GM18508 (cell line): ENCODE results near the gene BMPR1B.
"Not testable (repeated sequence)": the region's sequence is repeated elsewhere in the genome, so short reads cannot be mapped to it uniquely, and the experiment has no call there.

Source experiments
- ATAC-seq: cut with Tn5 transposase; IDR thresholded peaks from one replicate; pipeline ENCODE4 v1.9.1; 2021; ENCODE audit warnings: moderate number of reproducible peaks; ENCODE audit not compliant: insufficient read depth, unreplicated experiment

Gene BMPR1B

DNA sequence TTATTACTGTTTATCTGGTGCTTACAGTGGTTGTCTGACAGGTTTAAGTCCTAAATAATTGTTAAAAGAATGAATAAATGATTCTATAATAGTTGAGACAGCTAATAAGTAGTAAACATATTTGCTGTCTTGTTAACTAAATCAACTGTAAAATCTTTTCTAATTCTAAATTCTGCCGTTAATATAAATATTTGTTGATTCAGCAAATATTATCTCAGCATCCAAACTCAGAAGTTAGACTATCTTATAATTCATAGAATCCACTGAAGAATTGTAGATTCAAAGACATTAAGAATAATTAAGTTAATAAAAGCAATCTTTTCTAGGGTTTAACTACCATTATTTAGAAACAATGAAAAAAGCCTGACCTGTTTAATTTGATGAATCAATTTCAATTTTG, 256.3 kb downstream of the BMPR1B start:
- no peak for ATAC-seq

DNA sequence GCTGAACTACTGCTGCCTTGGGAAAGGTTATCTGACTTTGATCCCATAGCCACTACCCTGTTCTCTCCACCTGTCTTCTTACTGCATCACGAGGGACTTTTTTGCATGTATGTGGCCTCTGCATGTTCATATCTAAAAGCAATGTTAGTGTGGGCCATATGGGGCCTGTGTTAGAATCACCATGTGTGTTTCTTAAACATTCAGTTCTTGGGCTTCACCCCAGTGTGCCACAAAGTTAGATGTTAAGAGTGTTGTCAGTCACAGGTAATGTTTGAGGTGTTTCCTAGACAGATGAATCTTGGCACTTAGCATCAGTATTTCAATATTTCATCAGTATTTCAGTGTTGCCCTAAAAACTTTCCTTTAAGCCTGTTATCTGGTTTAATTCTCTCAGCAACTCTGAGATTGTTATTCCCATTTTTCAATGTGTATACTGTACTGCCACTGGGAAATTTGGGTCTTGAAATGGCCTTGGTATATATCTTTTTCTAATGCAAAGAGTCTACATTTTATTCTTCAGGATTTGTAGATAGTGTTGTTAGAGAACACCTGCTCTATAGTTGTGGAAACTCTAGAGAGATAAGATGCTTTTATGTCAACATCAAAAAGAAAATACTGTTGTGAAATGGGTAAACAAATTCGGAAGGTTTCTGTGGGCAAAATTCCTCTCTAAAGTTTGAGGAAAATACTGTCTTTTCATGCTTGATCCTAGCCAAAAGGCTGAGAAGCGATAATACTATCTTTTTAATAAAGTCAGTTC, 259.7 kb downstream of the BMPR1B start:
- ATAC-seq, result no peak

- ATAC-seq, result no peak
These were observed 261.0 kb downstream of the BMPR1B start for GRCh38 chr4:95018785-95019184.

- ATAC-seq, result no peak
These were observed 262.8 kb downstream of the BMPR1B start for GRCh38 chr4:95020521-95020920.

DNA sequence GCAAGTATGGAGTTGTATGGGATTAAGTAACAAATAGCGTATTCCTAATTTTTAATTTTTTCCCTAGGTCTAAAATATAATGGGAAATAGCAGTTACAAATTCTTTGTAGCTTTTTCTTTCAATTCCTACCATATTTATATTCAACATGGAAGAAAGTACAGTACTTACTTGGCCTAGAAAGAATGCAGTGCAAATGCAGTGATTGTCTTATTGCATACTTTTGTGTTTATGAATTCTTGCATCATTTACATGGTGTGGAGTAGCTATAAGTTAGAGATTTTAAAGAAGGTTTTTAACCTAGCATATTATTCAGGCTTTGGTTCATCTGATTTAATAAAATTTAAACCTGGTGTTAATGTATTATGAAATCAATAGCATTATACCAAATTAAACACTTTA, 263.3 kb downstream of the BMPR1B start:
- ATAC-seq, result no peak

- ATAC-seq, result no peak
These were observed 265.4 kb downstream of the BMPR1B start for GRCh38 chr4:95023110-95023509.

- ATAC-seq, result no peak
These were observed 270.3 kb downstream of the BMPR1B start for GRCh38 chr4:95027905-95028618.

- no peak for ATAC-seq
These were observed 281.0 kb downstream of the BMPR1B start for GRCh38 chr4:95038791-95039190.

DNA sequence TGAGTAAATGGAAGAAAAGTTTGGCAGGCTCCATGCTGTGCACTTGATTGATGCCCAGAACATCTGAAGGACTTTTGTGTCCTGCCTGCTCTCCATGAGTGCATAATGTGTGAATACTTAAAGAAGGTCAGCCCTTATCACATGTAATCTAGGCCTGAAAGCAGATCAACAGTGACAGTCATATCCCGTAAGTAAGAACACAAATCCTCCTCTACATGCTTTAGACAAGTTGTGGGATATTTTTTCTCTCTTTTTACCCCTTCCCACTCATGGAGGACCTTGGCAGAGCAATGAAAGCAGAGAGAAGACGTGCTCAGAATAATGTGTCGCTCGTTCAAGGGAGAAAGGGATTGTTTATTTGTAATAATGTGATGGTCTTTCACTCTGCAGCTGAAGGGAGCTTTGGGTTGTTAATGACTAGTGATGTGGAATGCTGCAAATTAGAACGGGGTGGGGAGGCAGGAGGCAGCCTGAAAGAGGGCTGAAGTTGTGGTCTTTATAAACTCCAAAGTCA, 286.6 kb downstream of the BMPR1B start:
- ATAC-seq, result no peak

GRCh38 chr4:95045429-95045828, 287.7 kb downstream of the BMPR1B start:
- no peak for ATAC-seq

GRCh38 chr4:95048296-95048695, 290.5 kb downstream of the BMPR1B start:
- no peak for ATAC-seq

DNA sequence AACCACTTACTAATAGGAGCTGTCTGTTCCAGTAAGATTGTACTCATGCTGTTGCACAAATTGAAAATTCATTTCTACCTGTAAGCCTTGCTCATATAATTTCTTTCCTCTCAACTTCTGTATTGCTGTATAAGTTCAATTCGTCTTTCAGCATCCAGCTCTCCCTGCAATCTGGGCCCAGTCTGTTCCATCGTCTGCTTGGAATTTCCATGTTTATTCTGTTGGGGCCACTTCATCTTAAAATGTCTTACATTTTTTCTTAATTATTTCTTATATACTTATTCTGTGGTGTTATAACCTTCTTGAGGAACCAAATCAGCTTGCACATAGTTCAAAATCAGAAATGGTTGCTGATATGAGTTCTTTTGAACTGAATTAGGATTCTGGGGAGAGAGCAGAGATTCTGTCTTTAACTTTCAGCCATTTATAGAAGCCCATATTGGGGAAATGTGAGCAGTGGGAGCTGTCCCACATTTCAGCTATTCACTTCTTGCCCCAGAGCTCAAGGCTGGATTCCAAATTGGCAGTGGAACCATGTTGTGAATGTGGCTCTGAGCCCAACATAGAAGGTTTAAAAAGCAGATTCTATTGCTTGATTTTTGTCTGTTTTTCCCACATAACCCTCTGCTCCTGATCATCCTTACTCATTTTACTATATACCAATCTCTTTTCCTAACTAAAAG, 291.9 kb downstream of the BMPR1B start:
- ATAC-seq, result no peak

GRCh38 chr4:95050980-95051701, 293.4 kb downstream of the BMPR1B start:
- no peak for ATAC-seq

DNA sequence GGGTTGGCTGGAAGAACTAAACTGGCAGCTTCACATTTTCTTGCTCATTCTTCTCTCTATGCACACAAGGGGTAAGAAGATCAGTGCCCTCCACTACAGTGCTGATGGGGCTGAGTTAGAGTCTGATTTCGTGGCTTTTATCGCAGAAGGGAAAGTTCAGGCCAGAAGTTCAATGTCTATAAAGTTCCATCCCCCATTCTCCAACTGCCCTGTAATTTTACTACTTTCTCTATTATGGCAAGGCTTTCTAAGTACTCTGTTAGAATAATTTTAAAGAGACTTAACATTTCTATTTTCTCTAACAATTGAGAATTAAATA, 293.9 kb downstream of the BMPR1B start:
- ATAC-seq, result no peak

- no peak for ATAC-seq
These were observed 301.2 kb downstream of the BMPR1B start for GRCh38 chr4:95058991-95059390.

- no peak for ATAC-seq
These were observed 301.9 kb downstream of the BMPR1B start for GRCh38 chr4:95059663-95060062.

DNA sequence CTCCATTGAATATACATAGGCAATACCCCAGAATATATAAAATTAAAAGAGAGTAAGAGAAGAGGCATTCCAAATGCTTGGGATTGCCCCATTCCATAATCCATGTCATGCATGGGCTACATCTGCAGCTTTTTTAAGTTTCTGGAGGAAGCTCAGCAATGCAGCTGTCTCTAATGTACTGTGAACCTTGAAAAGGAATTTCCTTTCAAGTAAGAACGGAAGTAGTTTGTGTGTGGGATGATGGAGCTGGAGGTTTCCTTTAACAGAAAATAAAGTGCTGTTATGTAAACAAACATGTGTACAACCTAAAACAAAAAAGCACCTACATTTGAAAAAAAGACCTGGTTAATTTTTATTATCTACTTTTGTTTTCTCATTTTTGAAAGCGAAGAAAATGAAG, 303.5 kb downstream of the BMPR1B start:
- no peak for ATAC-seq

GRCh38 chr4:95061801-95062200, 304.0 kb downstream of the BMPR1B start:
- not testable (repeated sequence) for ATAC-seq

DNA sequence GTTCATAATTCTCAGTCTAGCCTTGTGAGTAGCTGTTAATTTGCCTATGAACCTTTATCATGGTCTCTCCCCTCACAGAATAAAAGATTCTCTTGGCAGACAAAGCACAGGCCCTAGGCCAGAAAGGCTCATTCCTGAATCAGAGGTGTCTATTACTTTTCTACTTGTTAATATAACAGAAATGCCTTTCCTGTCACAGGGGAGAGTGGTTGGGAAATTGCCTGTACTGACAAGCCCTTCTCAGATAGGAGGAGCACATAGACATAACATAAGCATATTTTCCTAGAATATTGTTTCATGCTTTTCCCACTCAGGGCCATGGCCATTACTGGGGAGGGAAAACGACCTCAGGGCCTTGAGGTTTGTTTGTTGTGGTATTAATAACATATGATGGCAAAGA, 308.3 kb downstream of the BMPR1B start:
- no peak for ATAC-seq

- no peak for ATAC-seq
These were observed 310.6 kb downstream of the BMPR1B start for GRCh38 chr4:95068401-95068800.
